Measurements from ENCODE around the gene HRH1. TPM values are rescaled to one million over a fixed set of nuclear protein-coding genes. Genes with fewer than 3 reads are reported as not detected.
"Not testable (repeated sequence)": the region's sequence is repeated elsewhere in the genome, so short reads cannot be mapped to it uniquely, and the experiment has no call there.

The HRH1 gene
- total RNA-seq, 2 donors from 2014 or later, result 7.9 to 13.8 TPM

DNA sequence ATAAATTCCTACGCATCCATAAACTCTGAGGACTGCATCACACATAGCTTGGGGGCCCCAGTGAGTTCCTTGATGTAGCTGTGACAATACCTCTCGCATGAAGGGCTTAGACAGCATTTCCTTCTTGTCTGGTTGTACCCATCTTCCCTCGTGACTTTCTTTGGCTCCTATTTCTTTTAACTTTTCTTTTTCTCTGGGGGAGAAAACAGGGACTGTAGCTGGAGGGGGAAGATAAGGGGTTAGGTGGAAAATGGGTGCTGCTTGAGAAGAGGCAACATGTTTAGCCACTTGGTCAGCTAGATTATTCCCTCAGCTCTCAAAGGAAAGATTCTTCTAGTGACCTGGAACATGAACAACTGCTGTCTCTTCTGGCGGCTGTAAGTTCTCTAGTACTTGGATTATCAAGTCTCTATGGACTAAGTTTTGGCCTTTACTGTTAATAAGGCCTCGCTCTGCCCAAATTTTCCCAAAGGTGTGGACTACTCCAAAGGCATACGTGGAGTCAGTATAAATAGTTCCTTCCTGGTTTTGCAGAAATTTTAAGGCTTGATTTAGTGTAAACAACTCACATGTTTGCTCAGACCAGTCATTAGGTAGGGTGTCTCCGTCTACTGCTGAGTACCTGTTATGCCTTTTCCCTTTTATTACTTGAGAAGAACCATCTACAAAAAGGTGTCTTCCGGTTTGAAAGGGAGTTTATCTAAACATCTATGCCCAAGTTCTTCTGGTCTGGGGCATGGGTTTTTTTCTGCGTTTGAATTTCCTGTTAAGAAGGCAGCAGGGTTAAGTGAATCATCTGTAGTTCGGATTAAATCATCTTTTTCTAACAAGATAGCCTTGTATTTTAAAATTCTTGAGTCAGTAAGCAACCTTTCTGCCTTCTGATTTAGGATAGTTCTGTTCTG is 96.9 kb downstream of the HRH1 start:
- DNase-seq (peak in 1 of 2 donors; percentile 13), ATAC-seq (peak; percentile 91)
- intact Hi-C loops (cut with DNase I, micrococcal nuclease), result no loop called here

DNA sequence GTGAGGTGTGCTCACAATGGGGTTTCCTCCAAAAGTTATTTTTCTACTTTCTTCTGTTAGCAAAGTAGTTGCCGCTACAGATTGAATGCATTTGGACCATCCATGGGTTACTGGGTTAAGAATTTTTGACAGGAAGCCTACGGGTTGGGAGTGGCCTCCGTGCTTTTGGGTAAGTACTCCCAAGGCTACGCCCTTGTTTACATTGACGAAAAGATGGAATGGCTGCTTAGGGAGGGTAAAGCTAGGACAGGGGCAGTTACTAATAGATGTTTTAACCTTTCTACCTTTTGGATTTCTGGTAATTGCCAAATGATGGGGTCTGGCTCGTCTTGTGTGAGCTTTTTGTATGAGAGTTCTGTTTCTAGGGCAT is 97.5 kb downstream of the HRH1 start:
- DNase-seq (no peak), ATAC-seq (peak; percentile 44)
- intact Hi-C loops (cut with DNase I, micrococcal nuclease), result no loop called here

DNA sequence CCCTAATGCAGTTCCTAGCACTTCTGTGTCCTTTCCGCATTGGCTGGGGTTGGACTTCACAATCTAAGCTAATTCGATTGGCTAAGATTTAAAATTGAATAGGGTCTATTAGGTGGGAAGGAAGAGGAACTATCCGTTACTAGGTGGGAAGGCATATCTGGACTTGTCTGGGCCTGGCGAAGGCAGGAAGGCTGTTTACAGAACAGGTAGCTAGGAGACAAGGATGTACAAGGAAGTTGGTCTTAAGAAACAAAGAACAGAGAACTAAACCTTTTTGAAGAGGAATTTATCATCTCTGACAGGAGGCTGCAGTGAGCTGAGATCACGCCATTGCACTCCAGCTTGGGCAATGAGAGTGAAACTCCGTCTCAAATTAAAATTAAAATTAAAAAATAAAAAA is 100.6 kb downstream of the HRH1 start:
- intact Hi-C loops (cut with DNase I, micrococcal nuclease), result no loop called here
- no peak for ATAC-seq
- DNase-seq, result no peak

DNA sequence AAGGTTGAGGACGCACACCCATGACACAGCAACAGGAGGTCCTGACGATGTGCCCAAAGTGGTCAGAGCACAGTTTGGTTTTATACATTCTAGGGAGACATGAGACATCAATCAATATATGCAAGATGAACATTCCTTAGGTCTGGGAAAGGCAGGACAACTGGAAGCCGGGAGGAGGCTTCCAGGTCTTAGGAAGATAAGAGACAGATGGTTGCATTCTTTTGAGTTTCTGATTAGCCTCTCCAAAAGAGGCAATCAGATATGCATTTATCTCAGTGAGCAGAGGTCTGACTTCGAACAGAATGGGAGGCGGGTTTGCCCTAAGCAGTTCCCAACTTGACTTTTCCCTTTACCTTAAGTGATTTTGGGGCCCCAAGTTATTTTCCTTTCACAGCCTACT is 101.2 kb downstream of the HRH1 start:
- DNase-seq; ATAC-seq; intact Hi-C loops (cut with DNase I, micrococcal nuclease): not testable (repeated sequence)

DNA sequence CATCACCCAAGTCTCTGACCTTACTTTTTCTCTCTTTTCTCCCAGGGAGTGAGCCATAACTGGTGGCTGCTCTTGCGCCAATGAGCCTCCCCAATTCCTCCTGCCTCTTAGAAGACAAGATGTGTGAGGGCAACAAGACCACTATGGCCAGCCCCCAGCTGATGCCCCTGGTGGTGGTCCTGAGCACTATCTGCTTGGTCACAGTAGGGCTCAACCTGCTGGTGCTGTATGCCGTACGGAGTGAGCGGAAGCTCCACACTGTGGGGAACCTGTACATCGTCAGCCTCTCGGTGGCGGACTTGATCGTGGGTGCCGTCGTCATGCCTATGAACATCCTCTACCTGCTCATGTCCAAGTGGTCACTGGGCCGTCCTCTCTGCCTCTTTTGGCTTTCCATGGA is 104.7 kb downstream of the HRH1 start:
- DNase-seq, result no peak
- intact Hi-C loops (cut with DNase I, micrococcal nuclease), result no loop called here
- ATAC-seq, result no peak

DNA sequence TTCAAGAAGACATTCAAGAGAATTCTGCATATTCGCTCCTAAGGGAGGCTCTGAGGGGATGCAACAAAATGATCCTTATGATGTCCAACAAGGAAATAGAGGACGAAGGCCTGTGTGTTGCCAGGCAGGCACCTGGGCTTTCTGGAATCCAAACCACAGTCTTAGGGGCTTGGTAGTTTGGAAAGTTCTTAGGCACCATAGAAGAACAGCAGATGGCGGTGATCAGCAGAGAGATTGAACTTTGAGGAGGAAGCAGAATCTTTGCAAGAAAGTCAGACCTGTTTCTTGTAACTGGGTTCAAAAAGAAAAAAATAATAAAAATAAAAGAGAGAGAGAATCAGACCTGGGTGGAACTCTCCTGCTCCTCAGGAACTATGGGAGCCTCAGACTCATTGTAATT is 106.2 kb downstream of the HRH1 start:
- no peak for DNase-seq
- ATAC-seq, result no peak
- intact Hi-C loops (cut with DNase I, micrococcal nuclease), result no loop called here

DNA sequence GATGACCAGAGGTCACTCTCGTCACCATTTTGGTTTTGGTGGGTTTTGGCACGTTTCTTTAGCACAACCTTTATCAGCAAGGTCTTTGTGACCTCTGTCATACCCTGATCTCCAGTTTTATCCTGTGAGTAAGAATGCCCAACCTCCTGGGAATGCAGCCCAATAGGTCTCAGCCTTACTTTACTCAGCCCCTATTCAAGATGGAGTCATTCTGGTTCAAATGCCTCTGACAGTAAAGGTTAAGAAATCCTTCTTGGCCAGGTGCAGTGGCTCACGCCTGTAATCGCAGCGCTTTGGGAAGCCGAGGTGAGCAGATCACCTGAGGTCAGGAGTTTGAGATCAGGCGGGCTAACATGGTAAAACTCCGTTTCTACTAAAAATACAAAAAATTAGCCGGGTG is 114.7 kb downstream of the HRH1 start:
- intact Hi-C loops (cut with DNase I, micrococcal nuclease), result no loop called here
- DNase-seq (no peak), ATAC-seq (no peak)

DNA sequence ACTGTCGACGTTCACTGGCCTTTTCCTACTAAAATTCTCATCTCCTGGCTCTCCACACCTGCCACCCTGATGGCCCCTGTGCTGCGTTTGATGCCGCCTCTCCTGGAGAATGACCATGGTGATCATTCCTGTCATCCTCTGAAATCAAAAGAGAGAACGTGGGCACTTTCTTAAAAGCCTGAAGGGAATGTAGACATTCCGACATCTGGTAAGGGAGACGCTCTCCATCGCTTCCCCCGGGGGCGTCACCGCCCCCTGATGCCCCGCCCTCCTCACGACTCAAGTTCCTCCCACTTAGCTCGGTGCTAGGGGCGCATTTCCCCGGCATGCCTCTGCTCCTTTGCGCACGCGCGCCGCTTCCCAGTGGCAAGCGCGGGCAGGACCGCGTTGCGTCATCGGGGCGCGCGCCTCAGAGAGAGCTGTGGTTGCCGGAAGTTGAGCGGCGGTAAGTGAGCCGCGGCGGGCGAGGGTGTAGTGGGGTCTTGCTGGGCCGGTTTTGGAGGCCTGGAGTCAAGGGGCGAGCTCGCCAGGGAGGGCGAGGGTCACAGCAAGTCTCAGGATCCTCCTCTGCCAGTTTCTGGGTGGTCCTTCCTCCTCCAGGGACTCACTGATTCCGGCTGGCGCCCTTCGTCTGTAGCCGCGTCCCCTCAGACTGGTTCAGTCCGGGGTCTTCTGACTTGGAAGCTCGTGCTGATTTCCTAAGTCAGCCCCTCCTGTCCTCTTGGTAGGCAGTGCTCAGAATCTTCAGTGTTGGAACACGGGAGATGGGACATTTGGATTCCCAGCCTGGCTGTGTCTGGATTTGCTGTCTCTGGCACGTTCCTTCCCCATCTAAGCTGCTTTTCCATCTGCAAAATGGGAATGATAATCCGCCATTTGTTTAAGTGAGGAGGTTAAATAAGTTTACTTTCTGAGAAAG is 118.0 kb downstream of the HRH1 start, which contains the start of gene ATG7:
Gene ATG7 (plus strand): TSS at position 412 of the 919 bp plus-strand sequence. CDS start 26,299 bp downstream, outside the sequence.
- intact Hi-C loops (cut with DNase I, micrococcal nuclease), result no loop called here
- ATAC-seq (peak; percentile 99), DNase-seq (peak; percentile 97 to 99)

DNA sequence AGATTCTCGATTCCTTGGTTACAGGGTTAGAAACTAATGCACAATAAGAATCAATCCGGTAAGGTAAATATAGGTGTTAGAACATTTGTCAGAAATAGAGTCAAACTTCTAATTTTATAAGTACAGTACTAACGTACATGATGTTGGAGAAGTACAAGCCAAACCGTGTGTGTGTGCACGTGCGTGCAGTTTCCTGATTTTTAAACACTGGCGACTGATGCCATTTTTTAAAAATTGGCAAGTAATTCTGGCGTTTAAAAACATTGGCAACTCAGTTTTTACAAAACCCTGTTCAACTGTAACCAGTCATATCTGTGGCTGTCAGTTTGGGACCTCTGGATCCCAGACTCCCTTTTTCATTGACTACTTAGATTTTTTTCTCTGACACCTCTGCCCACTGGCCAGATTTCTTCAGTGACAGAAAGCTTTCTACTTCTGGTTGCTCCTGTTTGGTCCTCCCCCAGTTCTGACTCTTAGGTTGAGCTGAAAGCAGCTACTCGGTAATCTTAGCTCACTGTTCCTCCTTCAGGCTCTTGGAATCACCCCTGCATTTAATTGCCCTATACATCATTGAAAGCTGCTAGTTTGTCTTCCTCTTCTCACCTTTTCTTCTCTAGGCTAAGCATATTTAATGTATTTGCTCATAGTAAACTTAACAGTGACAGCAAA is 118.7 kb downstream of the HRH1 start:
- ATAC-seq, result no peak
- intact Hi-C loops (cut with DNase I, micrococcal nuclease), result no loop called here
- DNase-seq, result no peak

DNA sequence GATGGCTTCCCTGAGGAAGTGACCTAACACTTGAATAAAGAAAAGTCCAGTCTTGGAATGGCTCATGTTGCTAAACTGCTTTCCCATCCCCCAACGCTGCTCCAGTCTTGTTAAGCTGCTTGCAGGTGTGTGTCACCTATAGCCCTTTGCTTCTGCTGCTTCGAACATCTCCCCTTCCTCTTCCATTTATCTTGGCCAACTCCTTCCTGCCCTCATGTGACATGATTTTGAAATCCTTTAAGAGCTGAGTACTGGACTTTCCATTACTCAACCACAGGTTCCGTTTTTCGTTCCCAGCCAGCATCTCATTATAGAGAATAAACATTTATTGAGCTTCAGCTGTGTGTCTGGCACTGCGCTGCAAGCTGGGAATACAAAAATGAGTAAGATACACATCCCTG is 119.6 kb downstream of the HRH1 start:
- DNase-seq (no peak), ATAC-seq (no peak)
- intact Hi-C loops (cut with DNase I, micrococcal nuclease), result no loop called here

DNA sequence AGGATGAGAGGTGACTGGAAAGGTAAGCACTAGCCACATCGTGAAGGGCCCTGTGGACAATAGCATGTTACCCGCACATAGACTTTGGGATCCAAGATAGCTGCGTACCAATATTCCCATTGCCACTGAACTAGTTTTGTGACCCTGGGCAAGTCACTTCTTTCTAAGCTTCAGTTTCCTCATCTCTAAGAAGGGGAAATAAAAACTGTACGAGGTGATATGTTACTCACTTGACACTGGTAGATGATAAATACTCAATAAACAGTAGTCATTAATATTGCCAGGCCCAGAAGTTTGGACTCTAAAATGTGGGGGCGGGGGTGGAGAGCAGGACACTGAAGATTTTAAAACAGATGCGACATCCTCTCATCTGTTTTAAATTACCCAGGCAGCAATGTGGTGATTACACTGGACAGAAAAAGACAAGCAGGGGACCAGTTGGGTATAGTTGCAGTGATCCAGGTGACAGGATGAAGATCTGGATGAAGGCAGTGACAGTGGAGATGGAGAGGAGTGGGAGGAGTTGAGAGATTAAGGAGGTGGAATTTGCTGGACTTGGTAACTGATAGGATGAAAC is 120.4 kb downstream of the HRH1 start:
- no peak for ATAC-seq
- DNase-seq, result no peak
- intact Hi-C loops (cut with DNase I, micrococcal nuclease), result no loop called here

DNA sequence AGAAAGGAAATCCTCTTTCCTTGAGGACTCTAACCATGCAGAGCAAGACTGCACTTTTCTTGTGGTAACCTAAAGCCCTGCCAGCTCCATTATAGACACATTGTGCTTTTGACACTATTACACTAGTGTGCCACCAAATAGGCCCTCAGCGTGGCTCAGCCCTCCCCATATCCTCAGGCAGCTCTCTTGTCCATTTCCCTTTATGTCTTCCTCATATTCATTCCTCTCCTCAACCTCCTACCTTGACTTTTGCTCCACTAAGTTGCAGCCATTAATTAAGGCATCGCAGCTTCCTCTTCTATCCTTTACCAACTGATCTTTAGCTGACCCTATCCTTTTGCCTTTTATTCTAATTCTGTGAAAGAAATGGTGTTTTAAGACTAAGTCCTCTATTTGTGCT is 121.6 kb downstream of the HRH1 start:
- intact Hi-C loops (cut with DNase I, micrococcal nuclease), result no loop called here
- ATAC-seq (no peak), DNase-seq (no peak)

DNA sequence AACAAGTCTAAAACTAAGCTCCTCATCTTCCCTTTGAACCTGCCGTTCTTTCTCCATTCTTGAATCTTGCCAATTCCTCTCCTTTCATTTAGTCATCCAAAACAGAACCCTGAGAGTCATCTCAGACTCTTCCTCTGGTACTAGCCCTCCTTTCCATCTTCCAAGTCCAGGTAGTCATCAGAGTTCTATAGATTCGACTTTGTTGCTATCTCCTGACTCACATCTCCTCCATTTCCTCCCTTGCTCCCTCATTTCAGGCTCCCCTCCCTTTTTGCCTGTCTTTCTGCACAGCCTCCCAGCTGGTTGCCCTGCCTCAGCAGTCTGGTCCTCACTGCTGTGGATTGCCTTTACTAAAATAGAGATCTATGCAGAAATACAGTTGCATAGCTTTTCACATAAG is 122.6 kb downstream of the HRH1 start:
- ATAC-seq (no peak), DNase-seq (no peak)
- intact Hi-C loops (cut with DNase I, micrococcal nuclease), result no loop called here

DNA sequence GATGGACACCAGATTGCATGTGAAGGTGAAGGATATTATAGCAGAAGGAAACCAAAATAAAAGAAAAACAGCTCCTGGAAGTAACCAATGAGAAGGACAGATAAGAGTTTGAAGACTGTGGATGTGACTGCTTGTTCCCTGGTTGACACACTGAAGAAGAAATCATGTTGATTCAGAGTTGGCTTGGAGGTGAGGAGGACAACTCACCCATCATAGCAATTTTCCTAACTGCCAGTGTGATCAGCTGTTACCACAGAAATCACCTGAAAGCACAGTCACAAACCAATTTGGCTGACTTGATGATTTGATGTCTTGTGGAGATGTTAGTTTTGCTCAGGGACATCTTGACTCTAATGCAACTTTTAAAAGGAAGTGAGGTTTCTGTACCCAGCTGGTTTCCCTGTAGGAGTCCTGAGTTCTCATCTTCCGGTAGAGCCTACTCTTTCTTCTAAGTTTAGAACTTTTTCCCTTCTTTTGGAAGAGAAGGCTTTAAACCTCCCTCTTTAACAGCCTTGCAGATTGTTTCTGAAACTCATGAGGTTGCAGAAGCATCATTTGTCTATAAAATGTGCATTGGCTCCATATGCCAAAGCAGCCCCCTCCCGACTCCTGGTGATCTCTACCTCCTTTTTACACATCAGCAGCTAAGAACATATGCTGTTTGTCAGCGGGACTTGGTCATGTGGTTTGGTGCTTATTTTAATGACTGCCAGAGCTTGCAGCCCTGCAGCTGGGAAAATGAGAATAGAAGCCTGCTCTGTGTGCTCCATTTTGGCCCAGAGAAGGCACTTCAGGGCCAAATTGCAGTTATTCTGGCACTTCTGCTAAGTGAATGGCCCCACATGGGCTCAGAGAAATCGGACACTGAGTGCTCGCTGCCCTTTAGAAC is 128.2 kb downstream of the HRH1 start:
- peak; percentile 13 to 30 for DNase-seq

DNA sequence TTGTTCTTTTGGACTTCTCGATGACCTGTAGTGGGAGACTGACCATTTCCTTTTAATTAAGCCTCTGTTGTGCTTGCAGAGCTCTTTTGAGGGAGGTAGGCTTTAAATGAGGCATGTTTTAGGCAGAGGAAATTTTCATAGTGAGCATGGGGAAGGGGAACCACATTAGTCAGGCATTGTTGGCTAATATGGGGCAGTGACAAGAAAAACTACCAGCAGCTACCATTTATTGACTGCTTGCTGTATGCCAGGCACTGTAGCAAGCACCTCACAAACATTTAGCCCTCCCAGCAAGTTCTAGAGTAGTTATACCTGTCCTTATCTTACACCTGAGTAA is 128.8 kb downstream of the HRH1 start:
- DNase-seq, result no peak
- no peak for ATAC-seq
- intact Hi-C loops (cut with DNase I, micrococcal nuclease), result no loop called here

More for the DNA sequence above, 128.2 kb downstream of the HRH1 start:
- intact Hi-C loops (cut with DNase I, micrococcal nuclease), result no loop called here
- ATAC-seq, result no peak

DNA sequence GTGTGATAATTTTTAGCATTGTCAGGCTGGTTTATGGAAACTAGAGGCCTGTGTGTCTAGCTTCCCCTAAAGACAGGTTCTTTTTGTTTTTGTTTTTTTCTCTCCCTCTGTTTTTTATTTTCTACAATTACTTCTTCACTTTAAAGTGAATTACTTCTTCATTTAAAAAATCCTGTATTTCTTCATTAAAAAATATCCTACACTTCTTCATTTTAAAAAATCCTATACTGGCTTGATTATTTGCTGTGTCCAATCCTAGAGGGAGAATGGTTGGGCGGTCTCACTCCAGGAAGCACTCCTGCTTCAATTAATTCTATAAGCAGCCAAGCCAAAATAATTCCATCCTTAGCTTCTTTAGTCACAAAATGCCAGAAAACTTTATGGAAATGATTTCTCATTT is 129.7 kb downstream of the HRH1 start:
- ATAC-seq, result no peak
- intact Hi-C loops (cut with DNase I, micrococcal nuclease), result no loop called here
- DNase-seq, result no peak

DNA sequence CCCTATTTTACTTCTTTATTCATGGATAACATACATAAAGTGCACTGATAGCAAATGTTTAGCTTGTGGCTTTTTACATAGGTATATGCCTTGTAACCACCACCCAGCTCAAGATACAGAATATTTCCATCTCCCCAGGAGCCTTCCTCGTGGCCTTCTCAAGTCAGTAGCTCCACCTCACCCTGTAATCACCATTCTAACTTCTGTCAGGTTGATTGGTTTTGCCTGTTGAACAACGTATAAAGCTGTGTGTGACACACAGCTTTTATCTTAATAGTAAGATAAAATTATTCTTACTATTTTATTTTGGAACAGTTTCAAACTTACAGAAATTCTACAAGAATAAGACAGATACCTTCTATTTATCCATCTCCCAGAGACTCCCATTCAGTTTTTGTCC is 131.2 kb downstream of the HRH1 start:
- DNase-seq (no peak), ATAC-seq (no peak)
- intact Hi-C loops (cut with DNase I, micrococcal nuclease), result no loop called here

DNA sequence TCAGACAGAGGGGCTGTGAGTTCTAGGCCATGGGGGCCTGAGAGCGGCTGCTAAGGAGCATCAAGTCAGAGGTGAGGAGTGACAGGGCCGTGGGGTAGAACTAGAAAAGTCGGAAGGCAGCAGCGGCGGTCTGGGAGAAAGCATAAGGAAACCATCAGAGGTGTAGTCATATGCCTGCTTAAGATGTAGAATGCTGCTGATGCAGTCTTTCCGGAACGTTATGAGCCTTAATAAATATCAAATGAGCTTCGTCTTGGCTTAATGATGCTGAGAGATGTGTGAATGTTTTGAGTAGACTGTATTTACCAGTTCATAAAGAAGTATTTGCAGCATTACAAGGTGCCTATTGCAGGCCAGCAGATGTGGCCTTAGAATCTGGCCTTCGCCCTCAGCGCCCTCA is 133.1 kb downstream of the HRH1 start:
- no peak for ATAC-seq
- DNase-seq, result no peak
- intact Hi-C loops (cut with DNase I, micrococcal nuclease), result no loop called here

All from left colon (tissue), 2 donors.